ENCODE data around the gene FAT2. TPM values are rescaled to one million over a fixed set of nuclear protein-coding genes. Genes with fewer than 3 reads are reported as not detected.

FAT2 gene
- total and polyA plus RNA-seq, 10 of the 15 experiments (the other 5 are each of a cell fraction or from before 2014, with no cell fraction given) = 0.01 to 0.06 (median 0.03) TPM; not detected in 3

GRCh38 chr5:151631941-151632340 is 40.8 kb upstream of the FAT2 start (continued):
- TF ChIP-seq ZNF384 (IDR thresholded peaks at IDR 0.05; ENCODE audit: borderline replicate concordance, low read depth, low read length) (no peak), MYC (IDR thresholded peaks at IDR 0.05; ENCODE audit: insufficient read depth, insufficient read length, insufficient replicate concordance, low read length, severe bottlenecking) (no peak)

GRCh38 chr5:151630088-151630487 is 39.0 kb upstream of the FAT2 start:
- no peak overlapping the region for H3K4me2 ChIP-seq (ENCODE audit: control insufficient read depth, insufficient read depth)
- ATAC-seq = no peak
- no peaks in the 10 kb centered on the region for H3K27me3 ChIP-seq (replicated peaks in 1 of 2; ENCODE audit: control insufficient read depth in 2 of 2, insufficient read depth in 2 of 2, low read length in 1 of 2)

More at GRCh38 chr5:151630088-151630487, 39.0 kb upstream of the FAT2 start:
- H3K36me3 ChIP-seq (ENCODE audit: control insufficient read depth in 2 of 2, insufficient read depth in 2 of 2, low read length in 1 of 2) = no peaks in the 10 kb centered on the region
- DNase-seq (ENCODE audit: low read depth, low spot score) = no peak
- RAD21 ChIA-PET (ENCODE audit: unreplicated experiment) = no interaction called here
- SMC1A ChIA-PET (ENCODE audit: uncharacterized antibody, unreplicated experiment) = no interaction called here
- no peak overlapping the region for H3K9ac ChIP-seq (ENCODE audit: control insufficient read depth, insufficient read depth, low read length)
- FAIRE-seq = no peak
- BruUV-seq (replicated peaks) = no TSS peak
- no peaks in the 10 kb centered on the region for H4K20me1 ChIP-seq (ENCODE audit: control insufficient read depth, insufficient read depth)
- H3K4me1 ChIP-seq (ENCODE audit: control insufficient read depth, insufficient read depth, low read length) = no peaks in the 10 kb centered on the region
- no peaks in the 10 kb centered on the region for H3K79me2 ChIP-seq (ENCODE audit: control insufficient read depth, insufficient read depth, low read length)
- H3K9me3 ChIP-seq (replicated peaks; ENCODE audit: control insufficient read depth, insufficient read depth, low read length) = no peaks in the 10 kb centered on the region
- CTCF ChIA-PET = interaction anchor here (1.4 kb wide), 1 partner anchor 12 kb away, joined by 3 read pairs; no protein-coding TSS in a partner anchor
- no peak overlapping the region for H2AFZ ChIP-seq (ENCODE audit: control insufficient read depth, low read depth, low read length)
- in situ Hi-C loops (cut with MboI) = no loop called here
- H3K4me3 ChIP-seq = no peak overlapping the region
- H3K27ac ChIP-seq (ENCODE audit: control insufficient read depth, insufficient read depth) = no peak overlapping the region
- TF ChIP-seq TAF1 (IDR thresholded peaks at IDR 0.05; ENCODE audit: borderline replicate concordance, low read depth, low read length) (no peak), NFYA (IDR thresholded peaks at IDR 0.05; ENCODE audit: borderline replicate concordance, low read depth, low read length) (no peak), ATF7 (IDR thresholded peaks at IDR 0.05; ENCODE audit: low read depth) (no peak), ZSCAN29 (IDR thresholded peaks at IDR 0.05) (no peak), ASH2L (IDR thresholded peaks at IDR 0.05; ENCODE audit: borderline replicate concordance, low read depth) (no peak), E2F4 (IDR thresholded peaks at IDR 0.05; ENCODE audit: low read depth, low read length) (no peak)
- intact Hi-C loops (cut with micrococcal nuclease; ENCODE audit: unreplicated experiment) = no loop called here
- POLR2A ChIA-PET = no interaction called here
